Brain microvascular endothelial cell (primary cell): ENCODE results near the gene POLR2A.

Source experiments
- DNase-seq: peaks from one replicate; pipeline ENCODE4 v3.0.0-alpha.2; 2020
- H3K27ac ChIP-seq: fragments of 250-450 bp; sonication (Bioruptor Pico); 2 replicates; pipeline ENCODE4 v1.5.1; 2020; ENCODE audit warnings: mild to moderate bottlenecking, moderate library complexity
- H3K27me3 ChIP-seq: fragments of 250-450 bp; sonication (Bioruptor Pico); replicated peaks from 2 replicates; pipeline ENCODE4 v1.5.1; 2020; ENCODE audit warnings: mild to moderate bottlenecking
- H3K36me3 ChIP-seq: fragments of 250-450 bp; sonication (Bioruptor Pico); replicated peaks from 2 replicates; pipeline ENCODE4 v1.5.1; 2020; ENCODE audit warnings: mild to moderate bottlenecking
- H3K4me3 ChIP-seq: 2 replicates; pipeline ENCODE4 v1.5.1; 2011; ENCODE audit warnings: low read depth, mild to moderate bottlenecking, control low read depth, low read length, moderate library complexity
- in situ Hi-C: cut with HindIII; loops from 2 replicates; pipeline ENCODE4 v1.10.0; 2017; ENCODE audit warnings: low sequenced_read_pairs, low pct_ligation_motif_present
- TF ChIP-seq, protein P1 (sequence below): IDR thresholded peaks from 2 replicates; pipeline ENCODE4 v1.5.1; 2011; ENCODE audit warnings: low read depth, mild to moderate bottlenecking, moderate library complexity, low read length, control low read depth, inconsistent platforms; ENCODE audit errors: missing control alignments

The POLR2A gene

DNA sequence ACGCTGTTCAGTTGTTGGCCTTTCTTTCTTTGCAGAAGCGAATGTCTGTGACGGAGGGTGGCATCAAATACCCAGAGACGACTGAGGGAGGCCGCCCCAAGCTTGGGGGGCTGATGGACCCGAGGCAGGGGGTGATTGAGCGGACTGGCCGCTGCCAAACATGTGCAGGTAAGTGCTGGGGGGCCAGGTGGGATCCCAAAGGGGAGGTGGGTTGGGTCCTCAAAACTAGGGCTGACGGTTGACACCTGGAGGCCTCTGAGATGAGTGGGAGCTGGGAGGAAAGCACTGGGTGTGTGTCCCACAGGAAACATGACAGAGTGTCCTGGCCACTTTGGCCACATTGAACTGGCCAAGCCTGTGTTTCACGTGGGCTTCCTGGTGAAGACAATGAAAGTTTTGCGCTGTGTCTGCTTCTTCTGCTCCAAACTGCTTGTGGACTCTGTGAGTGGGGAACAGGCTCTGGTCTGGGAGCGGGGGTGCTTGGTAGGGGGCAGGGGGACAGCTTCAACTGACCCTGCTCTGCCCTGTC is 11.8 kb downstream of the POLR2A start:
- Histone ChIP-seq H3K4me3 (no peak overlapping the region), H3K27me3 (no peaks in the 10 kb centered on the region), H3K27ac (no peak overlapping the region), H3K36me3 (peaks cover 53% of the 10 kb centered on the region)
- TF ChIP-seq, protein P1, sequence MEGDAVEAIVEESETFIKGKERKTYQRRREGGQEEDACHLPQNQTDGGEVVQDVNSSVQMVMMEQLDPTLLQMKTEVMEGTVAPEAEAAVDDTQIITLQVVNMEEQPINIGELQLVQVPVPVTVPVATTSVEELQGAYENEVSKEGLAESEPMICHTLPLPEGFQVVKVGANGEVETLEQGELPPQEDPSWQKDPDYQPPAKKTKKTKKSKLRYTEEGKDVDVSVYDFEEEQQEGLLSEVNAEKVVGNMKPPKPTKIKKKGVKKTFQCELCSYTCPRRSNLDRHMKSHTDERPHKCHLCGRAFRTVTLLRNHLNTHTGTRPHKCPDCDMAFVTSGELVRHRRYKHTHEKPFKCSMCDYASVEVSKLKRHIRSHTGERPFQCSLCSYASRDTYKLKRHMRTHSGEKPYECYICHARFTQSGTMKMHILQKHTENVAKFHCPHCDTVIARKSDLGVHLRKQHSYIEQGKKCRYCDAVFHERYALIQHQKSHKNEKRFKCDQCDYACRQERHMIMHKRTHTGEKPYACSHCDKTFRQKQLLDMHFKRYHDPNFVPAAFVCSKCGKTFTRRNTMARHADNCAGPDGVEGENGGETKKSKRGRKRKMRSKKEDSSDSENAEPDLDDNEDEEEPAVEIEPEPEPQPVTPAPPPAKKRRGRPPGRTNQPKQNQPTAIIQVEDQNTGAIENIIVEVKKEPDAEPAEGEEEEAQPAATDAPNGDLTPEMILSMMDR = no peak
- in situ Hi-C loops = no loop called here
- no peak for DNase-seq

DNA sequence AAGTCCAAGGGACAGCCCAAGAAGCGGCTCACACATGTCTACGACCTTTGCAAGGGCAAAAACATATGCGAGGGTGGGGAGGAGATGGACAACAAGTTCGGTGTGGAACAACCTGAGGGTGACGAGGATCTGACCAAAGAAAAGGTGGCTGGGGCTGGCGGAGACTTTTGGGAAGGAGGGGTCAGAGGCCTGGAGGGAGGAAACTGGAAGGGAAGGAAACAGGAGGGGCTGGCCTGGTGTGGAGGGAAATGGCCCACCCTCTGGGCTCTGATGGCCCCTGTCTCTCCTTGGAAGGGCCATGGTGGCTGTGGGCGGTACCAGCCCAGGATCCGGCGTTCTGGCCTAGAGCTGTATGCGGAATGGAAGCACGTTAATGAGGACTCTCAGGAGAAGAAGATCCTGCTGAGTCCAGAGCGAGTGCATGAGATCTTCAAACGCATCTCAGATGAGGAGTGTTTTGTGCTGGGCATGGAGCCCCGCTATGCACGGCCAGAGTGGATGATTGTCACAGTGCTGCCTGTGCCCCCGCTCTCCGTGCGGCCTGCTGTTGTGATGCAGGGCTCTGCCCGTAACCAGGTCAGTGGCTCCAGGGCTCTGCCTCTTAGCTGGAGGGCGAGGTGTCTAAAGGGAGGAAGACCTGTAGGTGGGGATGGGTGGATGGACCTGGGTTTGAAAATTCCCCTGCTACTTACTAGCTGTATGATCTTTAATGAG is 12.5 kb downstream of the POLR2A start:
- in situ Hi-C loops = no loop called here
- no peak for DNase-seq
- TF ChIP-seq, protein P1 = no peak
- no peak overlapping the region for H3K4me3 ChIP-seq
- H3K27me3 ChIP-seq = no peaks in the 10 kb centered on the region
- H3K36me3 ChIP-seq = peaks cover 60% of the 10 kb centered on the region
- H3K27ac ChIP-seq = no peak overlapping the region

DNA sequence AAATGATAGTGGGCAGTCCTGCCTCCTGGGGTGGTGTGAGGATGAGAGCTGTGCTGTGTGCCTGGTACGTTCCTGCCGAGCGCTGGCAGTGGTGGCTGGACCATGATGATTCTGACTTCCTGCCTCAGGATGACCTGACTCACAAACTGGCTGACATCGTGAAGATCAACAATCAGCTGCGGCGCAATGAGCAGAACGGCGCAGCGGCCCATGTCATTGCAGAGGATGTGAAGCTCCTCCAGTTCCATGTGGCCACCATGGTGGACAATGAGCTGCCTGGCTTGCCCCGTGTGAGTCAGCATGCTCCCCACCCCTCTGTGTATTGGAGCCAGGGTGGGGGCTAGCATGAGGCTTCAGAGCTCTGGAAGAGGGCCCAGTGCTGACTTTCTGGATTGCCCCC is 13.1 kb downstream of the POLR2A start:
- Histone ChIP-seq H3K27me3 (no peaks in the 10 kb centered on the region), H3K4me3 (no peak overlapping the region), H3K36me3 (peaks cover 66% of the 10 kb centered on the region), H3K27ac (no peak overlapping the region)
- TF ChIP-seq, protein P1 = no peak
- in situ Hi-C loops = no loop called here
- DNase-seq = no peak

DNA sequence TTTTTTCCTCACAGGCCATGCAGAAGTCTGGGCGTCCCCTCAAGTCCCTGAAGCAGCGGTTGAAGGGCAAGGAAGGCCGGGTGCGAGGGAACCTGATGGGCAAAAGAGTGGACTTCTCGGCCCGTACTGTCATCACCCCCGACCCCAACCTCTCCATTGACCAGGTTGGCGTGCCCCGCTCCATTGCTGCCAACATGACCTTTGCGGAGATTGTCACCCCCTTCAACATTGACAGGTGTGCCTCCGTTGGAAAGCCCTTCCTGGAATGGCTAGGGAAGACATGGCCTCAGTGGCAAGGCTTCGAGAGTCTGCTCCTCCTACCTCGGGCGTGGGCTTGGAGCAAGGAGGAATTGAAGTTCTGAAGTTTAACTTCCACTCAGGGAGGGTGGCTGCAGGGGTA is 13.5 kb downstream of the POLR2A start:
- TF ChIP-seq, protein P1 = no peak
- H3K27me3 ChIP-seq = no peaks in the 10 kb centered on the region
- in situ Hi-C loops = no loop called here
- no peak overlapping the region for H3K27ac ChIP-seq
- DNase-seq = no peak
- H3K4me3 ChIP-seq = no peak overlapping the region
- H3K36me3 ChIP-seq = peaks cover 70% of the 10 kb centered on the region

DNA sequence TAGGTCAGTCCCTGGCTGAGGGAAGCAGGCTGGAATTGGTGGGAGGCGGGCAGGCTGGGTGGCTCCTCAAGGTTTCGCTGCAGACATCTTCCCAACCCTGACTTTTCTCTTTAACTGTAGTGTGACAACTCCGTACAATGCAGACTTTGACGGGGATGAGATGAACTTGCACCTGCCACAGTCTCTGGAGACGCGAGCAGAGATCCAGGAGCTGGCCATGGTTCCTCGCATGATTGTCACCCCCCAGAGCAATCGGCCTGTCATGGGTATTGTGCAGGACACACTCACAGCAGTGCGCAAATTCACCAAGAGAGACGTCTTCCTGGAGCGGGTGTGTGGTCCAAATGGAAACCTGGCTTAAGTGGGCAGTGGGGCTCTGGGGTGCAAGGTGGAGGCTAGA is 15.0 kb downstream of the POLR2A start:
- Histone ChIP-seq H3K27me3 (no peaks in the 10 kb centered on the region), H3K4me3 (no peak overlapping the region), H3K36me3 (peaks cover 85% of the 10 kb centered on the region), H3K27ac (no peak overlapping the region)
- in situ Hi-C loops = no loop called here
- TF ChIP-seq, protein P1 = no peak
- DNase-seq = no peak

DNA sequence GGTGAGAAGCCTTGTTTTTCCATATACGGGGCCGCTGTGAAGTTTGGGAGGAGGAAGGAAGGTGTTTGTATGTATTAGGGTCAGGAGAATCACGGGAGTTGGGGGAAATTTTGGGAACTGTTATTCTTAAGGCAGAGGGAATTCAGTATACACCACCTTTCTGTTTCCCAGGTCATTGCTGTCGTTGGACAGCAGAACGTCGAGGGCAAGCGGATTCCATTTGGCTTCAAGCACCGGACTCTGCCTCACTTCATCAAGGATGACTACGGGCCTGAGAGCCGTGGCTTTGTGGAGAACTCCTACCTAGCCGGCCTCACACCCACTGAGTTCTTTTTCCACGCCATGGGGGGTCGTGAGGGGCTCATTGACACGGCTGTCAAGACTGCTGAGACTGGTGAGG is 17.6 kb downstream of the POLR2A start:
- no peak overlapping the region for H3K4me3 ChIP-seq
- H3K27ac ChIP-seq = no peak overlapping the region
- peaks cover 93% of the 10 kb centered on the region for H3K36me3 ChIP-seq
- TF ChIP-seq, protein P1 = no peak
- H3K27me3 ChIP-seq = no peaks in the 10 kb centered on the region
- no peak for DNase-seq
- in situ Hi-C loops = no loop called here
